Mucosa of gallbladder (tissue), 1 donor: ENCODE data around the gene EMILIN2. TPM values are rescaled to one million over a fixed set of nuclear protein-coding genes. Genes with fewer than 3 reads are reported as not detected.
A peak's percentile ranks its signal among the peaks of the same experiment; 100 is the strongest.
"Not testable (repeated sequence)": the region's sequence is repeated elsewhere in the genome, so short reads cannot be mapped to it uniquely, and the experiment has no call there.

ENCODE experiments used
- DNase-seq: peaks from one replicate; pipeline ENCODE4 v3.0.0-alpha.2; 2020; ENCODE audit warnings: low spot score
- total RNA-seq: library from RNA; stranded (reverse); gene quantifications from one replicate; pipeline ENCODE4 v1.2.1, GENCODE V29; 2021
- donor health status: DM: no; HTN: no; CAD: no.

Gene EMILIN2
- total RNA-seq, 1 donor from 2014 or later: 15.4 TPM

DNA sequence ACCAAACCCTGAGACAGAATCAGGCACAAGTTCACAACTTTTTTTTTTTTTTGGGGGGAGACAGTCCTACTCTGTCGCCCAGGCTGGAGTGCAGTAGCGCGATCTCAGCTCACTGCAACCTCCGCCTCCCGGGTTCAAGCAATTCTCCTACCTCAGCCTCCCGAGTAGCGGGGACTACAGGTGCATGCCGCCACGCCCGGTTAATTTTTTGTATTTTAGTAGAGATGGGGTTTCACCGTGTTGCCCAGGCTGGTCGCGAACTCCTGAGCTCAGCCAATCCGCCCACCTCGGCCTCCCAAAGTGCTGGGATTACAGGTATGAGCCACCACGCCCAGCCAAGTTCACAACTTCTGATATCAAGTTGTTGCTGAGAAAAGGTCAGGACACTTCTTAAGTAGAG, 68.7 kb downstream of the EMILIN2 start:
- DNase-seq: not testable (repeated sequence)

DNA sequence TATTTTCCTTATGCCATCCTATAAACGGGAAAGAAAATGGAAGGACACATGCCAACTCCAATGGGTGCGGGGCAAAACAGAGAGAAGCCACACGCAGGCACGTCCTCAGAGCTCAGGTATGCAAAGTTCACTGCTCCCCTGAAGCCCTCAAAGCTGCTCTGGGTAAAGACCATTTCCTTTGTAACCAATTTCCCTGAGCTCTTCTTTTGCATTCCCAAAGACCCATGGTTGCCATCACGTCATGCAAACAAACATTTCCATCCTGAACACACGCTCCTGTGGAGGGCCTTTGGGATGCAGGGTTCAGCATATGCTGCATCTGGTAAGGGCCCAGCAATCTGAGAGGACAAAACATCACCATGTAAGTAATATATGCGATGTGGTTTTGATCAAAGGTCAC, 69.4 kb downstream of the EMILIN2 start:
- no peak for DNase-seq

DNA sequence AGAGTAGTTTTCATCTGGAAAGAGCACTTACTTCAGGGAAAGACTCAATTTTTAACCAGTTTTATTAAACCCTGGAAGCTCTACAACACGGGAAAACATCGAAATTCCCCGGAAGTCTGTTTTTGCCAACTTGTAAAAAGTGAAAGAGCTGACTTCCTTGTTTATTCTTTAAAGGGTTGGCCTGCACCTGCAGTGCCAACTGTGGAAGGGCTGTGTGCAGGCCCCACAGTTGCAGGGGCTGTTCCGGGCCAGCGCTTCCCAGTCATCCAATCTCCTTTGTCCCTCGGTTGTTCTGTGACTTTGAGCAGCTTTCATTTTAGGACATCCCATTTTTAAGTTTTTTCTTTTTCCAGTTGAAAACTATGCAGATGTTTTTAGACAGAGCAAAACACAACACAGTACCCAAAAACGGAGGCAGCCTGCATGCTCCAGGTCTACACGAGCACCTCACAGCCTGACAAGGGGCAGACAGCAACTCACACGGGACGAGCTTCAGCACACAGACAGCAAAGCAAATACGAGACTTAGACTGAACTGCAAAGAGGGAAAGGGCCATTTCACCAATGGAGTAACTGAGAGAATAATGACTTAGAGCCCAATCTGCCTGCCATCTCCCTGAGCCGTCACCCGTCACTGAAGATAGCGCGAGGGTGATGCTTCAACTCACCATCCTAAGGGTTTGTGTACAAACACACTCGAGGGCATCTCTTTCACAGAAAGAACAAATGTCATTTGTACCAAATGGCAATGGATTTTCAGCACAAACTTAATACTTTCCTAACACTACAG, 70.6 kb downstream of the EMILIN2 start:
- no peak for DNase-seq

DNA sequence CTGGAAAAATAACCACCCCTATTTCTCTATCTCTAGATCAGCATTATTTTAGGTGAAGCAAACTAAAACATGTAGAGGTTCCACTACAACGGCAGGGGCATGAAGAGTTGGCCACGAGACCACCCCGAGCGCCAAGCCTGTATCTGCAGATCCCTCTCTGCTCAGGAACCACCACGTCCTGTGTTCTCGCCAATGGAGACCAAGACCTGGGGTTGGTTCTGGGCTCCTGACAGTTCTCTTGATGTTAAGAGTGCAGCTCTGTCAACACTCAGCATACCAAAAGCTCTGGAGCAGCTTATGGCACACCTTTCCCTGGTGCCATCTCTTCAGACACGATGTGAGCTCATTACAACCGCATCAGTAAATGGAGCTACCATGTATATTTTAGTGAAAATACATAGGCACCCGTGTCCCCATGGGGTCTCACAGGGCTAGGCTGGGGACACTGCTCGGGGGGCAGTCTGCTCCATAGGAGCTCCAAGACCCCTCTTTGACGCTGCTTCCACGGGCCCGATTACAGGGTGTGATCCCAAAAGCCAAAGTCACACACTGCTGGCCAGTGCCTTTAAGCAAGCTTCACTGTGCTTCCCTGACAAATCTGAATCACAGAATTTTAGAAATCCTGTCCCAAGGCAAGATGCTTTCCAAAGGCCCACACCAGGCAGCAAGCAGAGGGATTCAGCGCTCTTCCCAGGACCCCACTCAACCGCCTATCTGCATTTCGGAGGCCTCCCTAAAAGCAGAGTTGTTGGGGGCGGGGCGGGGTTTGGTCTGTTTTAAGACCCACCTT, 72.2 kb downstream of the EMILIN2 start:
- no peak for DNase-seq

DNA sequence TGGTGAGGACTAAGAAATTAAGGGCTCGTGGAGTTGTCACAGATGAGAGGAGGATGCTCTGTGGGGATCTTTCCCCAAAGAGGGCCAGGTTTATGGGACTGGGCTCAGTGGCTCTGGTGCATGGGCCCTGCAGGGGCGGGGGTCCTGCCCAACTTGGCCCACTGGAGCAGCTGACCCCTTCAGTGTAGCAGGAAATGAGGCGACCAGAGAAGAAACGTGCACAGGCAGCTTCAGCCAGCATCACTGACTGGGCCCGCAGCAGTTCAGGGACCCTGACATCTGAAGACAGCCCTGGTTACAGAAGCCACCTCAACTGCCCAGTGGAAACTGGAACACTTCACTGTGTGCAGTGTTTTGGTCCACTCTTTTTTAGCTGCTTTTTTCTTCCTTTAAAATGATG, 72.8 kb downstream of the EMILIN2 start:
- DNase-seq: no peak

DNA sequence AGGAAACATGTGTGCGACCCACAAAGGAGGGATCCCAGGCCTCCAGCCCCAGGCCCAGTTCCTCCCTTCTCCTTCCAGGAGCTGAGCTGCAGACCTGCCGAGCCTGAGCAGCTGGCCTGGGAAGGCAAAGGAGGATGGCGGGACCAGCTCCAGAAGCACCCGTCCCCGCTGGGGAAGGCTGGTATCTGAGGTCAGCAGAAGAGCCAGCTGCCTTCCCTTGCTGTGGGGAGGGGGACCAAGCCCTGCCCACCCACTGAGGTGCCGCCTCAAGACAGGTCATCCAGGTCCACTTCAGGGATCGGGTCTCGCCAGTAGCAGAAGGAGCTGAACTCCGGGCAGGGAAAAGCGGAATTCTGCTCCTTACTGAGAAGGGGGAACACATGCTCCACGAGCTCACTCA, 73.2 kb downstream of the EMILIN2 start:
- no peak for DNase-seq

DNA sequence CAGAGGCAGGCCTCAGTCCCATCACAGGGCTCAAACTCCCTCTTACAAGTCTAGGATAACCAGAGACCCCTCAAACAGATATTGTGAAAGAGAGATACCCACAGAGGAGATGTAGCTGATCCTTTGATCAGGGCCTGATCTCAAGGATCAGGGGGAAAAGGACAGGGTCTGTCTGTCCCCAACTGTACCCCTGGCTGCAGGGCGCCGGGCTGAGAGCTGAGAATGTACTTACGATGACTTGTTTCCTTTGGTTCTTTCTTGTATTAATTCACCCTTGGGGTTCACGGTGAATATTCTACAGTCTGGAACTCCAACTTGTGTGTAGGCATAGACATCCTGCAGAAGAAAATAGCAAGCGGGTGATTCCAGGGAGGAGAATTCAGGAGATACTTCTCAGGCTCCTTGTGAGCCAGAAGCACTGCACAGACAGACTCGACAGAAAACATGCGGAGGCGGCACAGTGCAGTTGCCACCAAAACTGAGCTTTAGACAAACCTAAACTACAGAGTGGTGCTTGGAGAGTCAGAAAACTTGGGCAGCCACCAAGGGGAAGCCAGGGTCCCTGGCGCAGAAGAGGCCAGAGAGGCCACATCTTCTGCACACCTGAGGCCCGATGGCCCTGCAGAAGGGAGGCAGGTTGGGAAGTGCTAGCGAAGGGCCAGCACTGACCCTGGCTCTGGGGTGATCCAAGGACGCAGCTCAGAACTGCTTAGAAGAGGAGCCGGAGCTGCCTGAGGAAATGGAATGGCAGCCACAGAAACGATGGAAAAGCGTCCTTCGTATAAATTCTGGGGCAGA, 73.9 kb downstream of the EMILIN2 start:
- DNase-seq: no peak

DNA sequence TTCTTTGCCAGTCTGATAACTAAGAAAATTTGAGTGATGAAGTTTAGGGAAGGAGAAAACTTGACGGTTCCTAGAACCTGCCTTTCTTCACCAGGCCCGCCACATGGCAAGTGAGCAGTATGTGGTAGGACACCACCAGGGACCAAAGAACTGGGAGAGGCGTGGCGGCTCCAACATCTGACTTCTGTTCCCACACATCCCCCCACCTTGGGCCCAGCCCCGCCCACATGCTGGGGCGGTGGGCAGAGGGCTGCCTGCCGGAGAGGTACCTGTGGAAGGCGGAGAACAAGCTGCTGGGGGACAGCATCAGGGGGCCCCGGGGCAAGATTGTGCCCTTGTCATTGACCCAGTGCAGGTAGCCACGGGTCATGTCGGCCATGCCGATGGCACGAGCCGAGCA, 75.0 kb downstream of the EMILIN2 start:
- DNase-seq: no peak

DNA sequence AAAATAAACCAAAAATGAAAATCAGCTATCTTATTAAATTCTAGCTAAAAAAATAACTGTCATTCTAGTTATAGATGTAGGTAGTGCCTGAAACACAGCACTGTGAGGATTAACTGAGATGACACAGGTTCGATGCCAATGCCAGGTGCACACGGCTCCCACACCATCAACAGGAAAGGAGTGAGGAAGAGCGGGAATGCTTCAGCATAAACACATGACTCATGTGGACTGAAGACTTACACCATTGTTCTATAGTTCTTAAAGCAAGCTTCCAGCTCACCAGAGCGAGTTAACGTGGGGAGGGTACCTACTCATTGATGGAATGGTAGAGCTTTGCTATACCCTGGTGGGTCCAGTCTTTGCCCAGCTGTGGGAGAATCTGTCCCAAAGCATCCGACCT, 76.7 kb downstream of the EMILIN2 start:
- no peak for DNase-seq

DNA sequence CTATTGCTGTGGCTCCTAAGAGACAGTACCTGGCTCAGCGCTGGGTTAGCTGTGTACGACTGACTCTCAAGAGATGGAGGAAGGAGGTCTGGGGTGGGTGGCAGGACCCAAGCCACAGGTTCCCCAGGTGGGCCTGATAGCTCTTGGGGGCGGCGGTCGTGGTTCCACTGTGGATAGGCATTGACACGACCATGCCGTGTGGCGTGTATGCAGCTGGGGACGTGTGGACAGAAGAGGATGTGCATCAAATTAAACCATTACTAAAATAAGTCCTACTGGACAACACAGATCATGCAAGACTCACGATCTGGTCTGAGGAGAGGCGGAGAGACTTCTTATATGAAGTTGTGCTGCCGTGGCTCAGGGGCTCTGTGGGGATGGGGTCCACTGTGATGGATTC, 78.1 kb downstream of the EMILIN2 start:
- DNase-seq: no peak

DNA sequence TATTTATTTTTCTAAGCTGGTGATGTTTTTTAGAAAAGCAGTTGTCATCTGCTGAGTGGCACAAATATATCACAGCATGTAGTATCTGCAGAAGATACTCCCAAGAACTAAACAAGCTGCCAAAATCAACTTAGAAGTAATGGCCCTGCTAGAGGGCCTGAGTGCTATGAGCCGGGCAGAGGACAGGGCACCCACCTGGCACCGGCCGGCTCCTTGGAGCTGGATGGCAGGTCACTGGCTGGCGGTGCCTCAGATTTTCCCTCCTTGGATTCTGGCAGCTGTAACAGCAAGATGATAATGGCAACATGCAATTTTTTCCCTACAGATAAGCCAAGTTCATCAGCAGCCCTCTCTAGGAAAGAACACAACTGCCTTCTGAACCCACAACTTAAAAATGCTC, 79.7 kb downstream of the EMILIN2 start:
- no peak for DNase-seq

DNA sequence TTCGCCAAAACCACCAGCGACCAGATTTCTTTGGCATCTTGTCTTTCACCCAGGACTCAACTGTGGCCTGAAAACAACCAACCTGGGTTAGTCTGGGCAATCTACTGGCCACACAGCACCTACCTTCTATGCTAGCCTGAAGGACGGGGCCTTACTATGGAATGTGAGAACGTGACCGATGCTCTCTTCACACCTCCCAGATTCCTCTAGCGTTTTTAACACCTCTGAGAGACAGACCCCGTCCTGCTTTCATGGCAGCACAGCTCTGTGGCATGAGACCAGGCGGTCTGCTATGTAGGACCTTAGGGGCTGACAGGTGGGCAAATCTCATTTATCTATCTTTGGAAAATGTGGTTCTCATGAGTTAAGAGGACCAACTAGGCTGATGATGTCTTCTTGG, 80.9 kb downstream of the EMILIN2 start:
- DNase-seq: no peak

DNA sequence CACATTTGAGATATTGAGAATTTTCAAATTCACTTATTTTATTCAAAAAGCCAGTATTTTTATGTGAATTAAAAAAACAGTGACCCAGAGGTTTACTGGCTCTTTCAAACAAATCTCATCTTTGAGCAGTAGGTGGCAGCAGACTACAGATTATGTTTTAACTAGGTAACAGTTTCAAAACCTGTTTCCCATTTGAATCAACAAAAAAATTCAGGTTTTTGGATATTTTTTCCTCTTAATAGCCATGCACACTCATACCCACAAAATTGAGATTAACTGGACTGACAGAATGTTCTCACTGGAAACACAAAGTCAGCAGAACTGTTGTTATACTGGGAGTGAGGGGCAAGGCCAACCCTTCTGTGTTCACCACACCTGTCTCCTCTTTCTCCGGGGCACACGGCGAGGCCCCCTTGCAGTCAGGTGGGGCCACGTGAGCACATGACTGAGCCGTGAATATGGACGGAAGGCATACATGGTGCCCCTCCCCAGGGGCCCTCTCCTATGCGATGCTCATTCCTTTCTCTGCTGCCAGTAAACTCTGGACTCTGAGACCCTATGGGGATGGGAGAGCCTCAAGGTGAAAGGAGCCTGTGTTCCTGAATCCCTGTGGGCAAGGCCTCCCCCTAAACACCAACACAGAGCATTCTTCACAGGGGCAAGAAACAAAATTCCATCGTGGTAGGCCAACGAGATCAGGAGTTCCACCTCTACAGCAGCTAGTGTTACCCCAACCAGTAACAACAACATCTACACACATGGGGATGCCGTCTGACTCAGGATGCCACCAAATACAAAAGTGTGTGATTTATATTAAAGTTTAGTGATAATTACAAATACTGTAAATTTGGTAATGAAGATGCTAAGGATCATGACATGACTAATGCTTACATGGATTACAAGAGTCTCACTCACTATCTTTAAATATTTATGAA, 85.7 kb downstream of the EMILIN2 start:
- DNase-seq: peak; percentile 58

DNA sequence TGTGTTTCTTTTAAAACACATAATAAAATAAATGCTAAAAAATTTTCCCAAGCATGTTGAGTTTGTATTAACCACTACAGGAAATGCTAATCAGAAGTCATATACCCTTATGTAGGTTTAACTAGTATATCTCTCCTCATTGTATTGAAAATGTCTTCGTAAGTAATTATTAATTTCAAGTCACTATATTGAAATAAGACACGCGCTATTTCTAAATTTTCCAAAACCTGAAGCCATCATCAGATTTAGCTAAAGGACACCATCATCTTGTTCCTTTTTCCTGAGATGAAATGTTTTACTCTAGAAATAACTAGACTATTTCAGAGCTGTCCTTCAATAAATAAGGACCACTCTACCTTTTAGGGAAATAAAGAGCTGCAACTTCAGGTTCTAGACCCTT, 87.2 kb downstream of the EMILIN2 start:
- DNase-seq: no peak

DNA sequence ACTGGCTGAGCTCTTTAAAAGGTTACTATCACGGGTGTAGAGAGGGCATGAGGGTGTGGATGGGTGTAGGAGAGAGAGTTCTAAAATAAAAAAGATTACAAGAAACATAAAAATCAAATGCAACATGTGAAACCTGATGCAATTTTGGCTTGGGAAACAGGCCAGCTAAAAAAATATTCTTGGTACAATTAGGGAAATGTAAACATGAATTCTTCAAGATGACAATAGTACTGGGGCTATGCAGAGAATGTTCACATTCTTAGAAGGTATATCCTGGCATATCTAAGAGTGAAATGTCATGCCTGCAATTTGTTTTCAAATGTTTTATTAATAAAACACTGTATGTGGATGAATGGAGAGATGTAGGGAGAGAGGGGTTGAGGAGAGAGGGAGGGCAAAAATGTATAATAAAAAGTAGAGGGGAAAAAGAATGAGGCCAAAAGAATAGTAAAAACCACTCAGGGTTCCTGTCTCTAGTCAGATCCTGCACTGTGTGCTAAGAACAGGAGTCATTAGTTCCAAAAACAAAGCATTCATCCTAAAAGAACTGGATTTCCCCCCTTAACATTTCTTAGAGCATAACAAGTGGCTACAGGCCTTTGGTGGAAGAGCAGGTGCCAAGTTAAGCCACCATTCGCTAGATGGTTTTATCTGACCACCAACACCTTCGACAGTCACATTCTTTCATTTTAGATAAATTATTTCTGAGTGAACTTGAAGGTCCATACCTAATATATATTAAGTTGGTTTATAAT, 88.8 kb downstream of the EMILIN2 start:
- DNase-seq: no peak

DNA sequence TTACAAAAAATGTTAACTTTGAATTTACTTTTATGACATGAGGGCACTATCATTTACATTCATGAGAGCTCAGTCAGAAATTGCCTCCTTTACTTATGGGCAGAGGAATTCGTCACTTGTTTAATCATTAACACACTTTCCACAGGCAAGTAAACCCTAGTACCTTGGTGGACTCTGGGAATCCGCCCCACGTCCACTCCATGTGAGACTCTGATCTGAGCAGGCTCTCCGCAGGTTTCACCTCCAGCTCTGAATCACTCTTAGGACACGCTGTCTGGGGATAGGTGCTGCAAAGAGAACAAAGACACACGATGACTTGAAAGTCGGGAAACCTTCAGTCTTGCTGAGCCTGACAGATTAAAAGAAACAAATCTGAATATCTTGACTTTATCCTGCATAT, 92.5 kb downstream of the EMILIN2 start:
- DNase-seq: peak; percentile 81

DNA sequence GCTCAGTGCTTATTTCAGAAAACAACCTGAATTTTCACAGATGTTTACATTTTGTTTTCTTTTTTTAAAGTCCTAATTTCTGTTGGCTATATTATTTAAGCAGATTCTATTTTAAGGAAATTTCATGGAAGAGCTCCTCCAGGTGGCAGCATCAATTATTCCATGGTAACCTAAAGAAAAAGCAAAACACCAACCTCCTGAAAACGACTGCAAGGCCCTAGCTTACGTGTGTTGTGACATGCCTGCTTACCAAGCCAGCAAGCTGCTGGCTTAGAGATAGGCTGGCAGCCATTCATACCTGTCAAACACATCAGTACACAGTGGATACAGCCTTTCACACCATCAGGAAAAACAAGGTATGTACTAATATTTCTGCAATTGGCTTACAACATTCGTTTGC, 101.2 kb downstream of the EMILIN2 start:
- no peak for DNase-seq

DNA sequence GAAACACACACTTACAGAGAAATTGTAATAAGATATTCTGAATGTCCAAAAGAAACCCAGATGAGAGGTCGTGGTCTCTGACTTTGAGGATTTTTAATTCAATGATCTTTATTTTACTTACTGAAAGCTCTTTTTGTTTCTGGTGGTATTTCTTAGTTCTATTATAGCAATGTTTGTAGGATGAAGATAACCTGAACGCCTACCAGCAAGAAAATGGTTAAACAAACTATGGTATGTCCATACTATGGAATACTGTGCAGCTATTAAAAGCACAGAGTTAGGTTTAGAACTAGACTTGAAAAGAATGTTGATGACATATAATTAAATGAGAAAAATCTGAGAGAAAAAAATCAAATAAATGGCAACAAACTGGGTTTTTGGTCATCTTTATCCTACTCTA, 105.8 kb downstream of the EMILIN2 start:
- DNase-seq: no peak

DNA sequence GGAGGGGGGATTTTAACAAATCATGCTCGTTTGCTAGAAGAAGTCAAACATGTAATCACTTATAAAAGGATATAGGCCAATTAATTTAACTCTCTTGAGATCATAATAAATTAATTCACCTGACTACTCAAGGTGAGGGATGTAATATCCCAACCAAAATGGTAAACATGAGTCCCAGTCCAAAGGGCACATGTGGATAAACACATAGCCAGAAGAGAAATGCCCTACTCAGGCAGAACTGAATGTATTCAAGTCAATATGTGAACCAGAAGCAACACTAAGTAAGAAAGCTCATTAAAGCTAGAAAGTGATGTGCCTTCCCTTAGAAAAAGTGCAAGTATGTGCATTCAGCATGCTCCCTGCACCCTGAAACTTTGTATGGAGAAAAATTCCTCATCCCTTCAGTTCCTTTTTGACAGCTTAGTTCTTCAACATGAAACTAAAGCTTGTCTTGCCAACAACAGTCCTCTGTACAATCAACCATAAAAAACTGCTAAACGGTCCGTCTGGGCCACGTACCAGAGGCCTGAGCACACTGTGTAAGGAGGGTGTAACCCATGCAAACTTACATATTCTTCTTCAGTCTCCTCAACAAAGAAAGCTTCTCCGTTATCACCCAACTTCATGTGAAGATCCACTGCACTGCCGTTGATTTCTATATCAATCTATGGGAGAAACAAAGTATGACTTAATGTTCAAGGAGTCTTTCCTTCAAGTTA, 107.3 kb downstream of the EMILIN2 start:
- no peak for DNase-seq
